ENCODE measurements around the gene PIK3AP1. TPM values are rescaled to one million over a fixed set of nuclear protein-coding genes. Genes with fewer than 3 reads are reported as not detected.

The PIK3AP1 gene
- total RNA-seq, 1 experiment from 2014 or later: 4.3 TPM

GRCh38 chr10:96666741-96667140 is 53.6 kb downstream of the PIK3AP1 start (continued):
- TF ChIP-seq RELA (CRISPR knock-in tag; IDR thresholded peaks at IDR 0.05; ENCODE audit: borderline replicate concordance): no peak
- TF ChIP-seq JAZF1 (CRISPR knock-in tag; IDR thresholded peaks at IDR 0.05): no peak
- TF ChIP-seq FOXP1 (CRISPR knock-in tag; IDR thresholded peaks at IDR 0.05; ENCODE audit: borderline replicate concordance): no peak
- TF ChIP-seq NR1H2 (CRISPR knock-in tag; IDR thresholded peaks at IDR 0.05): no peak
- TF ChIP-seq OVOL2 (CRISPR knock-in tag; IDR thresholded peaks at IDR 0.05; ENCODE audit: borderline replicate concordance): no peak
- no peak for TF ChIP-seq ZNF219 (CRISPR knock-in tag; IDR thresholded peaks at IDR 0.05; ENCODE audit: borderline replicate concordance)

- no peak overlapping the region for H3K4me3 Mint-ChIP-seq
- ATAC-seq (no peak), DNase-seq (ENCODE audit: low spot score) (no peak)
- no peaks in the 10 kb centered on the region for H3K36me3 Mint-ChIP-seq
- no peak overlapping the region for H3K27ac Mint-ChIP-seq
- ChIA-PET POLR2A (no interaction called here), CTCF (interaction anchor here (1.6 kb wide), 1 partner anchor 22 kb away, joined by 4 read pairs; no protein-coding TSS in a partner anchor)
- no peaks in the 10 kb centered on the region for H3K27me3 Mint-ChIP-seq (ENCODE audit: low read depth)
- TF ChIP-seq, protein P1, sequence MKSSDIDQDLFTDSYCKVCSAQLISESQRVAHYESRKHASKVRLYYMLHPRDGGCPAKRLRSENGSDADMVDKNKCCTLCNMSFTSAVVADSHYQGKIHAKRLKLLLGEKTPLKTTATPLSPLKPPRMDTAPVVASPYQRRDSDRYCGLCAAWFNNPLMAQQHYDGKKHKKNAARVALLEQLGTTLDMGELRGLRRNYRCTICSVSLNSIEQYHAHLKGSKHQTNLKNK (CRISPR knock-in tag; IDR thresholded peaks at IDR 0.05): no peak
- TF ChIP-seq NR3C1 (CRISPR knock-in tag; conservative IDR thresholded peaks at IDR 0.05; ENCODE audit: low read depth): no peak
- no peak for TF ChIP-seq NR1H2 (CRISPR knock-in tag; IDR thresholded peaks at IDR 0.05)
- no peak for TF ChIP-seq KAT7 (CRISPR knock-in tag; IDR thresholded peaks at IDR 0.05; ENCODE audit: borderline replicate concordance)
- TF ChIP-seq, protein P2, sequence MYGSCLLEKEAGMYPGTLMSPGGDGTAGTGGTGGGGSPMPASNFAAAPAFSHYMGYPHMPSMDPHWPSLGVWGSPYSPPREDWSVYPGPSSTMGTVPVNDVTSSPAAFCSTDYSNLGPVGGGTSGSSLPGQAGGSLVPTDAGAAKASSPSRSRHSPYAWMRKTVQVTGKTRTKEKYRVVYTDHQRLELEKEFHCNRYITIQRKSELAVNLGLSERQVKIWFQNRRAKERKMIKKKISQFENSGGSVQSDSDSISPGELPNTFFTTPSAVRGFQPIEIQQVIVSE (CRISPR knock-in tag; IDR thresholded peaks at IDR 0.05; ENCODE audit: borderline replicate concordance): no peak
- TF ChIP-seq, protein P3, sequence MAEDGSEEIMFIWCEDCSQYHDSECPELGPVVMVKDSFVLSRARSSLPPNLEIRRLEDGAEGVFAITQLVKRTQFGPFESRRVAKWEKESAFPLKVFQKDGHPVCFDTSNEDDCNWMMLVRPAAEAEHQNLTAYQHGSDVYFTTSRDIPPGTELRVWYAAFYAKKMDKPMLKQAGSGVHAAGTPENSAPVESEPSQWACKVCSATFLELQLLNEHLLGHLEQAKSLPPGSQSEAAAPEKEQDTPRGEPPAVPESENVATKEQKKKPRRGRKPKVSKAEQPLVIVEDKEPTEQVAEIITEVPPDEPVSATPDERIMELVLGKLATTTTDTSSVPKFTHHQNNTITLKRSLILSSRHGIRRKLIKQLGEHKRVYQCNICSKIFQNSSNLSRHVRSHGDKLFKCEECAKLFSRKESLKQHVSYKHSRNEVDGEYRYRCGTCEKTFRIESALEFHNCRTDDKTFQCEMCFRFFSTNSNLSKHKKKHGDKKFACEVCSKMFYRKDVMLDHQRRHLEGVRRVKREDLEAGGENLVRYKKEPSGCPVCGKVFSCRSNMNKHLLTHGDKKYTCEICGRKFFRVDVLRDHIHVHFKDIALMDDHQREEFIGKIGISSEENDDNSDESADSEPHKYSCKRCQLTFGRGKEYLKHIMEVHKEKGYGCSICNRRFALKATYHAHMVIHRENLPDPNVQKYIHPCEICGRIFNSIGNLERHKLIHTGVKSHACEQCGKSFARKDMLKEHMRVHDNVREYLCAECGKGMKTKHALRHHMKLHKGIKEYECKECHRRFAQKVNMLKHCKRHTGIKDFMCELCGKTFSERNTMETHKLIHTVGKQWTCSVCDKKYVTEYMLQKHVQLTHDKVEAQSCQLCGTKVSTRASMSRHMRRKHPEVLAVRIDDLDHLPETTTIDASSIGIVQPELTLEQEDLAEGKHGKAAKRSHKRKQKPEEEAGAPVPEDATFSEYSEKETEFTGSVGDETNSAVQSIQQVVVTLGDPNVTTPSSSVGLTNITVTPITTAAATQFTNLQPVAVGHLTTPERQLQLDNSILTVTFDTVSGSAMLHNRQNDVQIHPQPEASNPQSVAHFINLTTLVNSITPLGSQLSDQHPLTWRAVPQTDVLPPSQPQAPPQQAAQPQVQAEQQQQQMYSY (CRISPR knock-in tag; IDR thresholded peaks at IDR 0.05): no peak
- no peak for TF ChIP-seq ELF4 (CRISPR knock-in tag; IDR thresholded peaks at IDR 0.05; ENCODE audit: low read depth)
- TF ChIP-seq SP1 (CRISPR knock-in tag; conservative IDR thresholded peaks at IDR 0.05): no peak
- no peak for TF ChIP-seq SMAD3 (CRISPR knock-in tag; IDR thresholded peaks at IDR 0.05; ENCODE audit: borderline replicate concordance)
- TF ChIP-seq E2F5 (CRISPR knock-in tag; IDR thresholded peaks at IDR 0.05): no peak
- no peak for TF ChIP-seq TP53 (CRISPR knock-in tag; IDR thresholded peaks at IDR 0.05)
- TF ChIP-seq, protein P4, sequence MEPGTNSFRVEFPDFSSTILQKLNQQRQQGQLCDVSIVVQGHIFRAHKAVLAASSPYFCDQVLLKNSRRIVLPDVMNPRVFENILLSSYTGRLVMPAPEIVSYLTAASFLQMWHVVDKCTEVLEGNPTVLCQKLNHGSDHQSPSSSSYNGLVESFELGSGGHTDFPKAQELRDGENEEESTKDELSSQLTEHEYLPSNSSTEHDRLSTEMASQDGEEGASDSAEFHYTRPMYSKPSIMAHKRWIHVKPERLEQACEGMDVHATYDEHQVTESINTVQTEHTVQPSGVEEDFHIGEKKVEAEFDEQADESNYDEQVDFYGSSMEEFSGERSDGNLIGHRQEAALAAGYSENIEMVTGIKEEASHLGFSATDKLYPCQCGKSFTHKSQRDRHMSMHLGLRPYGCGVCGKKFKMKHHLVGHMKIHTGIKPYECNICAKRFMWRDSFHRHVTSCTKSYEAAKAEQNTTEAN (CRISPR knock-in tag; IDR thresholded peaks at IDR 0.05): no peak
- TF ChIP-seq, protein P5, sequence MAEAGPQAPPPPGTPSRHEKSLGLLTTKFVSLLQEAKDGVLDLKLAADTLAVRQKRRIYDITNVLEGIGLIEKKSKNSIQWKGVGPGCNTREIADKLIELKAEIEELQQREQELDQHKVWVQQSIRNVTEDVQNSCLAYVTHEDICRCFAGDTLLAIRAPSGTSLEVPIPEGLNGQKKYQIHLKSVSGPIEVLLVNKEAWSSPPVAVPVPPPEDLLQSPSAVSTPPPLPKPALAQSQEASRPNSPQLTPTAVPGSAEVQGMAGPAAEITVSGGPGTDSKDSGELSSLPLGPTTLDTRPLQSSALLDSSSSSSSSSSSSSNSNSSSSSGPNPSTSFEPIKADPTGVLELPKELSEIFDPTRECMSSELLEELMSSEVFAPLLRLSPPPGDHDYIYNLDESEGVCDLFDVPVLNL (CRISPR knock-in tag; IDR thresholded peaks at IDR 0.05; ENCODE audit: borderline replicate concordance, low read depth): no peak
- no peak for TF ChIP-seq AR (CRISPR knock-in tag; IDR thresholded peaks at IDR 0.05)
- TF ChIP-seq IRF1 (CRISPR knock-in tag; IDR thresholded peaks at IDR 0.05): no peak
- TF ChIP-seq, protein P6, sequence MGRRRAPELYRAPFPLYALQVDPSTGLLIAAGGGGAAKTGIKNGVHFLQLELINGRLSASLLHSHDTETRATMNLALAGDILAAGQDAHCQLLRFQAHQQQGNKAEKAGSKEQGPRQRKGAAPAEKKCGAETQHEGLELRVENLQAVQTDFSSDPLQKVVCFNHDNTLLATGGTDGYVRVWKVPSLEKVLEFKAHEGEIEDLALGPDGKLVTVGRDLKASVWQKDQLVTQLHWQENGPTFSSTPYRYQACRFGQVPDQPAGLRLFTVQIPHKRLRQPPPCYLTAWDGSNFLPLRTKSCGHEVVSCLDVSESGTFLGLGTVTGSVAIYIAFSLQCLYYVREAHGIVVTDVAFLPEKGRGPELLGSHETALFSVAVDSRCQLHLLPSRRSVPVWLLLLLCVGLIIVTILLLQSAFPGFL (CRISPR knock-in tag; IDR thresholded peaks at IDR 0.05; ENCODE audit: borderline replicate concordance): no peak
- TF ChIP-seq RORB (CRISPR knock-in tag; IDR thresholded peaks at IDR 0.05): no peak
- TF ChIP-seq FOXK1 (CRISPR knock-in tag; IDR thresholded peaks at IDR 0.05): no peak
- H3K4me1 Mint-ChIP-seq: 0 out of 2 replicates have a peak, but pooled peaks cover under 1% of the 10 kb centered on the region
- H3K9me3 Mint-ChIP-seq: no peaks in the 10 kb centered on the region
Measured at GRCh38 chr10:96665306-96665705, 55.0 kb downstream of the PIK3AP1 start.
